ENCODE results near the gene IL4R. TPM values are rescaled to one million over a fixed set of nuclear protein-coding genes. Genes with fewer than 3 reads are reported as not detected.
A peak's percentile ranks its signal among the peaks of the same experiment; 100 is the strongest.
"Not testable (repeated sequence)": the region's sequence is repeated elsewhere in the genome, so short reads cannot be mapped to it uniquely, and the experiment has no call there.

The IL4R gene
- total RNA-seq, 1 experiment from 2014 or later = 32.6 TPM

DNA sequence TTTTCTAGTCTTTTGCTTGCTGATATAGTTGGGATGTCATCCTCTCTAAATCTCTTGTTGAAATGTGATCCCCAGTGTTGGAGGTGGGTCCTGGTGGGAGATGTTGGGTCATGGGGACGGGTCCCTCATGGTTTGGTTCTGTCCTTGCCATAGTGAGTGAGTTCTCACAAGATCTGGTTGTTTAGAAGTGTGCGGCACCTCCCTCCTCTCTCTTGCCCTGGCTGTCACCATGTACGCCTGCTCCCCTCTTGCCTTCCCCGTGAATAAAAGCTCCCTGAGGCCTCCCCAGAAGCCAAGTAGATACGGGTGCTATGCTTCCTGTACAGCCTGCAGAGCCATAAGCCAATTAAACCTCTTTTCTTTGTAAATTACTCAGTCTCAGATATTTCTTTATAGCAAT, 15.2 kb downstream of the IL4R start:
- Mint-ChIP-seq H3K36me3 (ENCODE audit: insufficient read depth, unreplicated experiment) (peaks cover 12% of the 10 kb centered on the region), H3K9me3 (ENCODE audit: unreplicated experiment) (no peaks in the 10 kb centered on the region), H3K4me1 (ENCODE audit: low read depth, unreplicated experiment) (peaks cover 14% of the 10 kb centered on the region), H3K27me3 (ENCODE audit: insufficient read depth, unreplicated experiment) (no peaks in the 10 kb centered on the region), H3K4me3 (ENCODE audit: unreplicated experiment) (no peak overlapping the region), H3K27ac (ENCODE audit: unreplicated experiment) (no peak overlapping the region)
- peaks cover 12% of the 10 kb centered on the region for H3K4me1 ChIP-seq
- no TSS peak for BruUV-seq (replicated peaks)
- H3K36me3 ChIP-seq (ENCODE audit: control insufficient read depth, insufficient read depth, low read length) = peaks cover 2% of the 10 kb centered on the region
- TF ChIP-seq, protein P1, sequence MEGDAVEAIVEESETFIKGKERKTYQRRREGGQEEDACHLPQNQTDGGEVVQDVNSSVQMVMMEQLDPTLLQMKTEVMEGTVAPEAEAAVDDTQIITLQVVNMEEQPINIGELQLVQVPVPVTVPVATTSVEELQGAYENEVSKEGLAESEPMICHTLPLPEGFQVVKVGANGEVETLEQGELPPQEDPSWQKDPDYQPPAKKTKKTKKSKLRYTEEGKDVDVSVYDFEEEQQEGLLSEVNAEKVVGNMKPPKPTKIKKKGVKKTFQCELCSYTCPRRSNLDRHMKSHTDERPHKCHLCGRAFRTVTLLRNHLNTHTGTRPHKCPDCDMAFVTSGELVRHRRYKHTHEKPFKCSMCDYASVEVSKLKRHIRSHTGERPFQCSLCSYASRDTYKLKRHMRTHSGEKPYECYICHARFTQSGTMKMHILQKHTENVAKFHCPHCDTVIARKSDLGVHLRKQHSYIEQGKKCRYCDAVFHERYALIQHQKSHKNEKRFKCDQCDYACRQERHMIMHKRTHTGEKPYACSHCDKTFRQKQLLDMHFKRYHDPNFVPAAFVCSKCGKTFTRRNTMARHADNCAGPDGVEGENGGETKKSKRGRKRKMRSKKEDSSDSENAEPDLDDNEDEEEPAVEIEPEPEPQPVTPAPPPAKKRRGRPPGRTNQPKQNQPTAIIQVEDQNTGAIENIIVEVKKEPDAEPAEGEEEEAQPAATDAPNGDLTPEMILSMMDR (IDR thresholded peaks at IDR 0.05; ENCODE audit: insufficient read depth in 1 of 2, low read depth in 1 of 2, low read length in 1 of 2, severe bottlenecking in 1 of 2, unreplicated experiment in 1 of 2) = no peak
- intact Hi-C loops (cut with micrococcal nuclease; ENCODE audit: unreplicated experiment) = loop anchor here (5.0 kb wide), 1 partner anchor 33 kb away; no protein-coding TSS in a partner anchor
- H3K27me3 ChIP-seq (replicated peaks; ENCODE audit: control insufficient read depth, insufficient read depth, low read length) = no peaks in the 10 kb centered on the region
- ChIA-PET POLR2A (no interaction called here), CTCF (no interaction called here)
- DNase-seq = no peak
- H3K4me3 ChIP-seq (ENCODE audit: low read depth, low read length) = no peak overlapping the region
- H3K9me3 ChIP-seq = no peaks in the 10 kb centered on the region

DNA sequence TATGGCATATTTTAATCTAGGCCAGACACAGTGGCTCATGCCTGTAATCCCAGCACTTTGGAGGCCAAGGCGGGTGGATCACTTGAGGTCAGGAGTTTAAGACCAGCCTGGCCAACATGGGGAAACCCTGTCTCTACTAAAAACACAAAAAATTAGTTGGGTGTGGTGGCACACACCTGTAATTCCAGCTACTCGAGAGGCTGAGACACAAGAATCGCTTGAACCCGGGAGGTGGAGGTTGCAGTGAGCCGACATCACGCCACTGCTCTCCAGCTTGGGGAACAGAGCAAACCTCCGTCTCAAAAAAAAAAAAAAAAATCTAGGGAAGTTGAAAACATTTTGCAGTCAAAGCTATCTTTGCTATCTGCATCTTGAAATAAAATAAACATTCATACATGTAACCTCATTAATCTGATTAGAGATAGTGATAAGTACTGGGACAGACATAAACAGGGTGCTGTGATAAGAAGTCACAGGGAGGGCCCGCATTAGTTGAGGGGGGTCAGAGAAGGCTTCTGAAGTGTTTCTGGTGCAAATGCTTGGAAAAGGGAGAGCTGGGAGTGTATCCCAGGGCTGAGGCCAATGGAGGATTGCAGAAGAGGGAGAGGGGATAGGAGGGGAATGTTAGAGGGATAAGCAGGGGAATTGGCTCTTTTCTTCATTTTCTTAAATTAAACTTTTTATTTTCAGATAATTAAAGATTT, 15.8 kb downstream of the IL4R start:
- peaks cover 13% of the 10 kb centered on the region for H3K4me1 Mint-ChIP-seq (ENCODE audit: low read depth, unreplicated experiment)
- H3K4me3 Mint-ChIP-seq (ENCODE audit: unreplicated experiment); H3K27me3 Mint-ChIP-seq (ENCODE audit: insufficient read depth, unreplicated experiment): not testable (repeated sequence)

DNA sequence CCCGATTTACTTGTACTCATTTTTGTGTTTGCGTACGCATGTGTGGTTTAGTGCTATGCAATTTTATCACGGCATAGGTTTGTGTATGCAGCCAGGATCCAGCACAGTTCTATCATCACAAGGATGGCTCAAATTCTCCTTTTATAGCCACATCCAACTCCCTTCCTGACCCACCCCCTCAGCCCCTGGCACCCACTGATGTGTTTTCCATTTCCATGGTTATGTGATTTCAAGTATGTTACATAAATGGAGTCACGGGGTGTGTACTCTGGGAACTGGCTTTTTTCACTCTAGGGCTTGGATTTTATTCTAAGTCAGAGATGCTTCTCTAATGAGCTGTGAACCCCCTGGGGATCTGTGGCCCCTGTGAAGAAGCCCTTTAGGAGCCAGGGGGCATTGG, 16.8 kb downstream of the IL4R start:
- Mint-ChIP-seq H3K9me3 (ENCODE audit: unreplicated experiment) (no peaks in the 10 kb centered on the region), H3K4me3 (ENCODE audit: unreplicated experiment) (no peak overlapping the region), H3K27me3 (ENCODE audit: insufficient read depth, unreplicated experiment) (no peaks in the 10 kb centered on the region), H3K36me3 (ENCODE audit: insufficient read depth, unreplicated experiment) (peaks cover 12% of the 10 kb centered on the region), H3K4me1 (ENCODE audit: low read depth, unreplicated experiment) (peaks cover 7% of the 10 kb centered on the region), H3K27ac (ENCODE audit: unreplicated experiment) (no peak overlapping the region)
- no TSS peak for BruUV-seq (replicated peaks)
- H3K4me3 ChIP-seq (ENCODE audit: low read depth, low read length) = no peak overlapping the region
- peaks cover 2% of the 10 kb centered on the region for H3K36me3 ChIP-seq (ENCODE audit: control insufficient read depth, insufficient read depth, low read length)
- CTCF ChIA-PET = no interaction called here
- no peak for DNase-seq
- no peaks in the 10 kb centered on the region for H3K27me3 ChIP-seq (replicated peaks; ENCODE audit: control insufficient read depth, insufficient read depth, low read length)
- peaks cover 12% of the 10 kb centered on the region for H3K4me1 ChIP-seq
- no peaks in the 10 kb centered on the region for H3K9me3 ChIP-seq
- POLR2A ChIA-PET = no interaction called here
- intact Hi-C loops (cut with micrococcal nuclease; ENCODE audit: unreplicated experiment) = no loop called here
- TF ChIP-seq, protein P1 (IDR thresholded peaks at IDR 0.05; ENCODE audit: insufficient read depth in 1 of 2, low read depth in 1 of 2, low read length in 1 of 2, severe bottlenecking in 1 of 2, unreplicated experiment in 1 of 2) = no peak

More for the DNA sequence above, 15.8 kb downstream of the IL4R start:
- peaks cover 12% of the 10 kb centered on the region for H3K4me1 ChIP-seq
- H3K9me3 Mint-ChIP-seq (ENCODE audit: unreplicated experiment); POLR2A ChIA-PET; H3K9me3 ChIP-seq; H3K27me3 ChIP-seq (replicated peaks; ENCODE audit: control insufficient read depth, insufficient read depth, low read length); DNase-seq; H3K4me3 ChIP-seq (ENCODE audit: low read depth, low read length); CTCF ChIA-PET; H3K36me3 ChIP-seq (ENCODE audit: control insufficient read depth, insufficient read depth, low read length); BruUV-seq (replicated peaks): not testable (repeated sequence)
- intact Hi-C loops (cut with micrococcal nuclease; ENCODE audit: unreplicated experiment) = loop anchor here (5.0 kb wide), 1 partner anchor 33 kb away; no protein-coding TSS in a partner anchor
- H3K27ac Mint-ChIP-seq (ENCODE audit: unreplicated experiment) = peak overlapping the region; percentile 51
- H3K36me3 Mint-ChIP-seq (ENCODE audit: insufficient read depth, unreplicated experiment) = peaks cover 12% of the 10 kb centered on the region

Data from Caco-2 (cell line).